ENCODE measurements around the gene CAST. TPM values are rescaled to one million over a fixed set of nuclear protein-coding genes. Genes with fewer than 3 reads are reported as not detected.

The CAST gene
- total and polyA plus RNA-seq, 12 donors = 54.3 to 329 (median 172) TPM

GRCh38 chr5:96626956-96627355 is 35.2 kb upstream of the CAST start:
- WGBS, 4 donors = 86 to 95% (median 92%) methylated on average over 2 of the region's 2 CpGs
- Histone ChIP-seq H3K27me3 (no peaks in the 10 kb centered on the region), H3K4me3 (no peak overlapping the region), H3K9me3 (replicated peaks in 1 of 3) (no peaks in the 10 kb centered on the region), H3K36me3 (replicated peaks in 1 of 2) (no peaks in the 10 kb centered on the region), H3K4me1 (replicated peaks in 1 of 2) (no peaks in the 10 kb centered on the region), H3K27ac (no peak overlapping the region)
- no peak for TF ChIP-seq POLR2A (IDR thresholded peaks at IDR 0.05)
- no peak for TF ChIP-seq CTCF (IDR thresholded peaks at IDR 0.05)
- no peak for DNase-seq
- intact Hi-C loops (cut with DNase I) = no loop called here

- Histone ChIP-seq H3K4me3 (no peak overlapping the region), H3K27me3 (no peaks in the 10 kb centered on the region)
These were observed 34.3 kb upstream of the CAST start for GRCh38 chr5:96627792-96628398.

GRCh38 chr5:96628406-96628805 is 33.8 kb upstream of the CAST start:
- no peaks in the 10 kb centered on the region for H3K9me3 ChIP-seq (replicated peaks in 1 of 3)
- TF ChIP-seq POLR2A (IDR thresholded peaks at IDR 0.05) (no peak), CTCF (IDR thresholded peaks at IDR 0.05) (no peak)
- H3K27ac ChIP-seq = no peak overlapping the region
- no peaks in the 10 kb centered on the region for H3K36me3 ChIP-seq (replicated peaks in 1 of 2)
- H3K4me1 ChIP-seq (replicated peaks in 1 of 2) = no peaks in the 10 kb centered on the region
- WGBS, 4 donors = 70 to 94% (median 88%) methylated on average over 3 of the region's 3 CpGs
- H3K27me3 ChIP-seq = no peaks in the 10 kb centered on the region
- no peak overlapping the region for H3K4me3 ChIP-seq
- intact Hi-C loops (cut with DNase I) = no loop called here
- DNase-seq = no peak

More at GRCh38 chr5:96627792-96628398, 34.3 kb upstream of the CAST start:
- no peaks in the 10 kb centered on the region for H3K4me1 ChIP-seq (replicated peaks in 1 of 2)
- H3K36me3 ChIP-seq (replicated peaks in 1 of 2) = no peaks in the 10 kb centered on the region
- H3K9me3 ChIP-seq (replicated peaks in 1 of 3) = no peaks in the 10 kb centered on the region
- intact Hi-C loops (cut with DNase I) = no loop called here
- H3K27ac ChIP-seq = no peak overlapping the region
- DNase-seq = no peak
- 93 to 98% (median 97%) methylated on average over 2 of the region's 2 CpGs for WGBS, 4 donors
- TF ChIP-seq POLR2A (IDR thresholded peaks at IDR 0.05) (no peak), CTCF (IDR thresholded peaks at IDR 0.05) (no peak)

- Histone ChIP-seq H3K4me3 (no peak overlapping the region), H3K27me3 (no peaks in the 10 kb centered on the region), H3K27ac (no peak overlapping the region), H3K36me3 (replicated peaks in 1 of 2) (no peaks in the 10 kb centered on the region), H3K4me1 (replicated peaks in 1 of 2) (peaks cover 0 to 6% of the 10 kb centered on the region in 2 donors), H3K9me3 (replicated peaks in 1 of 3) (no peaks in the 10 kb centered on the region)
- peak in 2 of 7 donors; percentile 23 for DNase-seq
- intact Hi-C loops (cut with DNase I) = no loop called here
- WGBS, 4 donors = 26 to 49% (median 44%) methylated on average over 2 of the region's 2 CpGs
- TF ChIP-seq POLR2A (IDR thresholded peaks at IDR 0.05) = no peak
- no peak for TF ChIP-seq CTCF (IDR thresholded peaks at IDR 0.05)
These were observed 32.4 kb upstream of the CAST start for GRCh38 chr5:96629774-96630173.

Data from adrenal gland (tissue), 12 donors.